HEK293T (cell line): ENCODE measurements around the gene EHBP1.

Experiments
- BHLHE40 ChIP-seq: fragments of 450-650 bp; IDR thresholded peaks from 2 replicates; pipeline ENCODE4 v1.6.1; 2016; ENCODE audit warnings: mild to moderate bottlenecking, moderate library complexity, borderline replicate concordance
- FOXM1 ChIP-seq: fragments of 450-650 bp; IDR thresholded peaks from 2 replicates; pipeline ENCODE4 v1.6.1; 2017; ENCODE audit warnings: mild to moderate bottlenecking, borderline replicate concordance
- SP1 ChIP-seq: fragments of 450-650 bp; IDR thresholded peaks from 2 replicates; pipeline ENCODE4 v1.6.1; 2017

- TF ChIP-seq SP1 (no peak), FOXM1 (no peak), BHLHE40 (no peak)
These were observed 12.8 kb downstream of the EHBP1 start for GRCh38 chr2:62718225-62718822.
